ENCODE data around the gene C17orf107. TPM values are rescaled to one million over a fixed set of nuclear protein-coding genes. Genes with fewer than 3 reads are reported as not detected.
"Not testable (repeated sequence)": the region's sequence is repeated elsewhere in the genome, so short reads cannot be mapped to it uniquely, and the experiment has no call there.

The C17orf107 gene
- total and polyA plus RNA-seq, 7 donors = 0.01 to 0.30 (median 0.10) TPM; not detected in 2

DNA sequence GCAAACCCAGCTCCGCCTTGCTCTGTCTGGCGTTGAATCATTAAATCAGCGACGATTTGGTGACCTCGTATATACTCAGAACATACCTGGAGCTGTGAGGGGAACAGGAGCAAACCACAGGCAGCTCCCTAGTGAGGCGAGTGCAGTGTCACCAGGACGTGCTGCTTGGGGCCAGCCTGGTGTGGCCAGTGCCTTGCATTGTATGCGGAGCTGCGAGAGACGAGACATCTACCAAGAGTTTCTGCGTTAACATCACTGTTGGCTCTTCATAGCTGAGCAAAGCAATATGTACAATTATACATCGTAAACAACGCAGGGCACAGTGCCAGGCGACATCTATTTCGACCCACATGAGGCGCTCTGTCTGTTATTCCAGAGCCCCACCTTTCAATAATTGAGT, 38.3 kb upstream of the C17orf107 start:
- no peak for ATAC-seq
- no peaks in the 10 kb centered on the region for H3K36me3 ChIP-seq (ENCODE audit: insufficient read depth in 1 of 2, low read depth in 1 of 2)
- TF ChIP-seq, protein P1, sequence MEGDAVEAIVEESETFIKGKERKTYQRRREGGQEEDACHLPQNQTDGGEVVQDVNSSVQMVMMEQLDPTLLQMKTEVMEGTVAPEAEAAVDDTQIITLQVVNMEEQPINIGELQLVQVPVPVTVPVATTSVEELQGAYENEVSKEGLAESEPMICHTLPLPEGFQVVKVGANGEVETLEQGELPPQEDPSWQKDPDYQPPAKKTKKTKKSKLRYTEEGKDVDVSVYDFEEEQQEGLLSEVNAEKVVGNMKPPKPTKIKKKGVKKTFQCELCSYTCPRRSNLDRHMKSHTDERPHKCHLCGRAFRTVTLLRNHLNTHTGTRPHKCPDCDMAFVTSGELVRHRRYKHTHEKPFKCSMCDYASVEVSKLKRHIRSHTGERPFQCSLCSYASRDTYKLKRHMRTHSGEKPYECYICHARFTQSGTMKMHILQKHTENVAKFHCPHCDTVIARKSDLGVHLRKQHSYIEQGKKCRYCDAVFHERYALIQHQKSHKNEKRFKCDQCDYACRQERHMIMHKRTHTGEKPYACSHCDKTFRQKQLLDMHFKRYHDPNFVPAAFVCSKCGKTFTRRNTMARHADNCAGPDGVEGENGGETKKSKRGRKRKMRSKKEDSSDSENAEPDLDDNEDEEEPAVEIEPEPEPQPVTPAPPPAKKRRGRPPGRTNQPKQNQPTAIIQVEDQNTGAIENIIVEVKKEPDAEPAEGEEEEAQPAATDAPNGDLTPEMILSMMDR (IDR thresholded peaks at IDR 0.05) = no peak
- 90 to 92% (median 91%) methylated on average over 16 of the region's 16 CpGs for WGBS, 3 donors
- intact Hi-C loops (cut with DNase I) = no loop called here
- no peak for DNase-seq
- H3K27me3 ChIP-seq (ENCODE audit: insufficient read depth in 3 of 3, low read length in 2 of 3) = no peaks in the 10 kb centered on the region
- H3K9me3 ChIP-seq = no peaks in the 10 kb centered on the region
- H3K4me3 ChIP-seq = no peak overlapping the region
- H3K4me1 ChIP-seq = peaks cover 12% of the 10 kb centered on the region
- no peak overlapping the region for H3K27ac ChIP-seq

GRCh38 chr17:4862720-4863119, 36.6 kb upstream of the C17orf107 start:
- Histone ChIP-seq H3K27me3 (ENCODE audit: insufficient read depth in 3 of 3, low read length in 2 of 3) (no peaks in the 10 kb centered on the region), H3K4me1 (peaks cover 12% of the 10 kb centered on the region), H3K4me3 (no peak overlapping the region), H3K9me3 (no peaks in the 10 kb centered on the region), H3K27ac (no peak overlapping the region), H3K36me3 (ENCODE audit: insufficient read depth in 1 of 2, low read depth in 1 of 2) (no peaks in the 10 kb centered on the region)
- TF ChIP-seq, protein P1 (IDR thresholded peaks at IDR 0.05) = no peak
- intact Hi-C loops (cut with DNase I) = no loop called here
- DNase-seq (no peak), ATAC-seq (no peak)
- WGBS, 3 donors = 95 to 98% (median 96%) methylated on average over 4 of the region's 4 CpGs

- no peak overlapping the region for H3K27ac ChIP-seq
- no peaks in the 10 kb centered on the region for H3K27me3 ChIP-seq (ENCODE audit: insufficient read depth in 3 of 3, low read length in 2 of 3)
- ATAC-seq = no peak
- H3K9me3 ChIP-seq = no peaks in the 10 kb centered on the region
- no peaks in the 10 kb centered on the region for H3K36me3 ChIP-seq (ENCODE audit: insufficient read depth in 1 of 2, low read depth in 1 of 2)
- intact Hi-C loops (cut with DNase I) = no loop called here
- H3K4me3 ChIP-seq = no peak overlapping the region
- peaks cover 9% of the 10 kb centered on the region for H3K4me1 ChIP-seq
- no peak for DNase-seq
- TF ChIP-seq, protein P1 (IDR thresholded peaks at IDR 0.05) = no peak
- 74 to 90% (median 83%) methylated on average over 1 of the region's 1 CpG for WGBS, 3 donors
Observed at GRCh38 chr17:4863321-4863720, 36.0 kb upstream of the C17orf107 start.

DNA sequence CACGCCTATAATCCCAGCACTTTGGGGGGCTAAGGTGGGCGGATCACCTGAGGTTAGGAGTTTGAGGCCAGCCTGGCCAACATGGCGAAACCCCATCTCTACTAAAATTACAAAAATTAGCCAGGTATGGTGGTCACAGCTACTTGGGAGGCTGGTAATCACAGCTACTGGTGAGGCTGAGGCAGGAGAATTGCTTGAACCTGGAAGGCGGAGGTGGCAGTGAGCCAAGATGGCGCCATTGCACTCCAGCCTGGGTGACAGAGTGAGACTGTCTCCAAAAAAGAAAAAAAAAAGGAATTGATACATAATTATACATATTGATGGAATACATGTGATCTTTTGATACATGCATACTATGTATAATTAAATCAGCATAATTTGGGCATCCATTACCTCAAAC, 31.8 kb upstream of the C17orf107 start:
- H3K36me3 ChIP-seq (ENCODE audit: insufficient read depth in 1 of 2, low read depth in 1 of 2); DNase-seq; H3K27ac ChIP-seq; H3K4me3 ChIP-seq; H3K4me1 ChIP-seq; H3K27me3 ChIP-seq (ENCODE audit: insufficient read depth in 3 of 3, low read length in 2 of 3); ATAC-seq; intact Hi-C loops (cut with DNase I); H3K9me3 ChIP-seq: not testable (repeated sequence)
- WGBS, 3 donors = 81 to 90% (median 88%) methylated on average over 5 of the region's 5 CpGs

DNA sequence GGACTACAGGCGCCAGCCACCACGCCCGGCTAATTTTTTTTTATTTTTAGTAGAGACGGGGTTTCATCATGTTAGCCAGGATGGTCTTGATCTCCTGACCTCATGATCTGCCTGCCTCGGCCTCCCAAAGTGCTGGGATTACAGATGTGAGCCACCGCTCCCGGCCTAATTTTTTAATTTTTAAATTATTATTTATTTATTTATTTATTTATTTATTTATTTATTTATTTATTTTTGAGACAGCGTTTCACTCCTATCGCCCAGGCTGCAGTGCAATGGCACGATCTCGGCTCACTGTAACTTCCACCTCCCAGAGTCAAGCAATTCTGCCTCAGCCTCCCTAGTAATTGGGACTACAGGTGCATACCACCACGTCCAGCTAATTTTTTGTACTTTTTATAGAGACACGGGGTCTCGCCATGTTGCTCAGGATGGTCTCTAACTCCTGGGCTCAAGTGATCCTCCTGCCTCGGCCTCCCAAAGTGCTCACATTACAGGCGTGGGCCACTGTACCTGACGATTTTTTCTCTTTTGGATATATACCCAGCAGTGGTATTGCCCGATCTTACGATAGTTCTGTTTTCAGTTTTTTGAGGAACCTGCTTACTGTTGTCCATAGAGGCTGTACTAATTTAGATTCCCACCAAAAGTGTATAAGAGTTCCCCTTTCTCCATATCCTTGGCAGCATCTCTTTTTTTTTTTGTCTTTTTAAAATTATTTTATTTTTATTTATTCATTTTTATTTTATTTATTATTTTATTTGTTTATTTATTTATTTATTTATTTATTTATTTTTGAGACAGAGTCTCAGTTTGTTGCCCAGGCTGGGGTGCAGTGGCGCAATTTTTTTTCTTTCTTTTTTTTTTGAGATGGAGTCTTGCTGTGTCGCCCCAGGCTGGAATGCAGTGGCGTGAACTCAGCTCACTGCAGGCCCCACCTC, 30.0 kb upstream of the C17orf107 start:
- H3K9me3 ChIP-seq; ATAC-seq; H3K27ac ChIP-seq; H3K4me1 ChIP-seq; DNase-seq; H3K4me3 ChIP-seq; intact Hi-C loops (cut with DNase I); H3K36me3 ChIP-seq (ENCODE audit: insufficient read depth in 1 of 2, low read depth in 1 of 2); H3K27me3 ChIP-seq (ENCODE audit: insufficient read depth in 3 of 3, low read length in 2 of 3): not testable (repeated sequence)
- 94 to 97% (median 96%) methylated on average over 22 of the region's 22 CpGs for WGBS, 3 donors
